ENCODE data around the gene KIF11. TPM values are rescaled to one million over a fixed set of nuclear protein-coding genes. Genes with fewer than 3 reads are reported as not detected.

KIF11 gene
- total RNA-seq, 1 donor from 2014 or later, result 5.7 TPM

DNA sequence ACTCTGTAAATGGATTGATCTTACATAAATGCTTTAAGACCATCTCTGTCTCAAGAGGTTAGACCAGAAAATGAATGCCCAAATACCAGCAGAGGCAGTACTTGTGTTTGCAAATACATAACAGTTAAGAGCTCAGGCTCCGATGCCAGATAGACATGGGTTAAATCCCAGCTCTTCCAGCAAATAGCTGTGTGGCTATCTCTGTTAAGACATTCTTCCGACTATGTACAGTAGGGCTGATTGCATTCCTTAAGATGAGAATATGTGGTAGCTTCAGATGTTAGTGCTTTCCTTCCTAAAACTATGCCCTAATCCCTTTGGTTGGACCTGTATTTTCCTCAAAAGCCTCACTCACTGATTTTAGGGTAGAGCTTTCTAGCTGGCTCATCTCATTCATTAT lies 21.3 kb upstream of the KIF11 start:
- no peak overlapping the region for H3K4me3 ChIP-seq (ENCODE audit: low read depth, low read length)
- no peak for DNase-seq (ENCODE audit: low read depth)

DNA sequence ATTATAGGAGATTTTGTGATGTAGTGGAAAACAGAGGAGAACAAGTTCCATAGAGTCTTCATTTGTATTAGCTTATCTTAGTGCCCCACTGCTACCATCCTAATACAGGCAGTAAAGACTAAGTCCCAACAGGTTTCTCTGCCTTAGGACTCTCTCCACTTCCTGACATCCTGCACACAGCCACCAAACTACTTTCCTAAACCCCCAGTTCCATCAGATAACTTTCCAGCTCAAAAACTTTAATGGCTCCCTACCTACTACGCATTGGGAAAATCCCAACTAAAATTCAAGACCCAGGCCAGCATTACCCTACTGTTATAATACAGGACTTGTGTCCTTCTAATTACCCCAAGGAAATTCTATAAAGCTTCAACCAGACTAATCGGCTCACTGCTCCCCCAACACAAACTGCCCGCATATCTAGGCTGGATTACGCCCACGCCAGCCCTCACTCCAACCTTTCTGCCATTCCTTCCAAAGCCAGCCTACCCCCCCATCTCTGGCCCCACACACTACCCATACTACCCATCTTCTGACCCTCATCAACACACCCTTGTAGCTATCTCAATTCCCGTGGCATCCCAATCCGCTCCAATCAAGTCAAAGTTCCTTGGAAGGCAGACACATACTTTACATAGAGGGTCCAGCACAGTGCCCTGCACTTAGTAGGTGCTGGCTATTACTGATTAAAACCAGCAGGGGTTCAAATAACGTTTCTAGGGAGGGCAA lies 20.4 kb upstream of the KIF11 start:
- TF ChIP-seq, protein P1, sequence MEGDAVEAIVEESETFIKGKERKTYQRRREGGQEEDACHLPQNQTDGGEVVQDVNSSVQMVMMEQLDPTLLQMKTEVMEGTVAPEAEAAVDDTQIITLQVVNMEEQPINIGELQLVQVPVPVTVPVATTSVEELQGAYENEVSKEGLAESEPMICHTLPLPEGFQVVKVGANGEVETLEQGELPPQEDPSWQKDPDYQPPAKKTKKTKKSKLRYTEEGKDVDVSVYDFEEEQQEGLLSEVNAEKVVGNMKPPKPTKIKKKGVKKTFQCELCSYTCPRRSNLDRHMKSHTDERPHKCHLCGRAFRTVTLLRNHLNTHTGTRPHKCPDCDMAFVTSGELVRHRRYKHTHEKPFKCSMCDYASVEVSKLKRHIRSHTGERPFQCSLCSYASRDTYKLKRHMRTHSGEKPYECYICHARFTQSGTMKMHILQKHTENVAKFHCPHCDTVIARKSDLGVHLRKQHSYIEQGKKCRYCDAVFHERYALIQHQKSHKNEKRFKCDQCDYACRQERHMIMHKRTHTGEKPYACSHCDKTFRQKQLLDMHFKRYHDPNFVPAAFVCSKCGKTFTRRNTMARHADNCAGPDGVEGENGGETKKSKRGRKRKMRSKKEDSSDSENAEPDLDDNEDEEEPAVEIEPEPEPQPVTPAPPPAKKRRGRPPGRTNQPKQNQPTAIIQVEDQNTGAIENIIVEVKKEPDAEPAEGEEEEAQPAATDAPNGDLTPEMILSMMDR (IDR thresholded peaks at IDR 0.05; ENCODE audit: insufficient read depth, low read length, poor library complexity, severe bottlenecking), result no peak
- Histone ChIP-seq H3K27me3 (ENCODE audit: control insufficient read depth, insufficient read depth, low read length) (no peaks in the 10 kb centered on the region), H3K36me3 (ENCODE audit: control insufficient read depth, insufficient read depth, low read length) (no peaks in the 10 kb centered on the region), H3K4me3 (ENCODE audit: low read depth, low read length) (peak overlapping the region; percentile 54)
- no peak for DNase-seq (ENCODE audit: low read depth)

More for the DNA sequence above, 21.3 kb upstream of the KIF11 start:
- TF ChIP-seq, protein P1 (IDR thresholded peaks at IDR 0.05; ENCODE audit: insufficient read depth, low read length, poor library complexity, severe bottlenecking), result no peak
- H3K36me3 ChIP-seq (ENCODE audit: control insufficient read depth, insufficient read depth, low read length), result no peaks in the 10 kb centered on the region
- no peaks in the 10 kb centered on the region for H3K27me3 ChIP-seq (ENCODE audit: control insufficient read depth, insufficient read depth, low read length)

DNA sequence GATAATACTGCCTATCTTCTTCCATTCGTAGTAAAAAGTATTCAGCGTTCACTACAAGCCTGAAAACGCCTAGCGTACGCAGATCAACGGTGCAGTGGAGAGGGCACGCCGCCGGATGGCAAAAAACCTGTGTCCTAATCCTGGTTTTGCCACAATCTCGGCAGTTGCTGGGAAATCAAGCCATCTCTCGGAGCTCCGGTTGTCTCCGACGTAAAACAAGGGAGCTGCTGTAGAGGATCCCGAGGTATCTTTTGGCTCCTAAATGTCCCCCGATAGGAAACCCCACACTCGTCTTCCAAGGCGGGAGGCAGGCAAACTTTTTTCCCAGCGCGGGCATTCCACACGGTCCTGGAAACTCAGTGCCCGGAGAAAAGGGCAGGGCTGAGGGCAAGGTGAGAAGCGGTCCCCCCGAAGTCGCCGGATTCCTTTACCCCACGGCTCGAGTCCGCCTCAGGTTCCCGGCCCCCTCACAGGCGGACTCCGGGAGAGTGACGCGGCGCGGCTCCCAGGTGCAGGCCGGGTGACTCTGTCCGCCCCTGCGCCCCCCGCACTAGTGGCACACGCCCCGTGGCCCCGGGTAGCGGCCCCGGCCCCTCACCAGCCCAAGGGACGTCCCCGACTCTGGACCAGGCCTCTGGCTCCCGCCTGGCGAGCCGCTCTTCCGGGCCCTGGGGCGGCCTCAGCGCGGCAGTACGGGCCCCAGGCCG lies 19.7 kb upstream of the KIF11 start:
- H3K4me3 ChIP-seq (ENCODE audit: low read depth, low read length), result peak overlapping the region; percentile 54
- TF ChIP-seq, protein P1 (IDR thresholded peaks at IDR 0.05; ENCODE audit: insufficient read depth, low read length, poor library complexity, severe bottlenecking), result peak; percentile 18
- DNase-seq (ENCODE audit: low read depth), result no peak
- no peaks in the 10 kb centered on the region for H3K36me3 ChIP-seq (ENCODE audit: control insufficient read depth, insufficient read depth, low read length)
- no peaks in the 10 kb centered on the region for H3K27me3 ChIP-seq (ENCODE audit: control insufficient read depth, insufficient read depth, low read length)

DNA sequence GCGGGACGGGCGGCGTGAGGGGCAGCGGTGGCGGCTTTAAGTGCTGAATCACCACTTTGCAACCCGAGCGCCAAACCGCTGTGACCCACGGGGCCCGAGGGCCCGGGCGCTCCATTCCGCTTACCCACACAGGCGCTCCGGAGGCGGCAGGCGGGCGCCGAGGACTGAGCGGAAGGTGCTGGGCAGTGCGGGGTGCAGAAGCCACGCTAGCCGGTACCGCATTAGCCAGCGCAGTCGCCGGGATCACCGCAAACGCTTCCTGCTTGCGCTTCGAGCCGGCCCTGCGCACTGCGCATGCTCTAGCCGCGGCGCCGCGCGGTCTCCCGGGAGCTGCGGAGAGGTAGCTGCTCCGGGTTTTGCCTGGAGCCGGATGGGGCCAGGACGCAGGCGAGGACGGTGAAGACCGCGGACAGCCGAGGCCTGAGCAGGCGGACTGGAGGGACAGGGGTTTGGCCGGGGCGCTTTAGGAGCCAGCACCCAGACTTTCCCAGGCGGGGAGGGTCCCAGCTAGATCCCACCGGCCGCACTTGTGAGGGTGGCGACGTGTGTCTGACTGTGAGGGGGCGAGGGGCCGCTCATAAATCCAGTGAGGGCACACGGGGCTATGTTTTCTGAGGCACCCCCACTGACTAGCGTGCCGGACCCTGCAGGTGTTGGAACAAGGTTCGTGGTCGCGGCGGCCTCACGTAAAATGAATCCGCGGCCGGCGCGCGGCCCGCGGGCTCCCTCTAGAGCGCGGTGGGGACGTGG lies 19.0 kb upstream of the KIF11 start, which contains the start of gene IDE:
TSS of gene IDE (minus strand) at position 296 of the 750 bp plus-strand sequence. CDS start at position 222, 74 bp downstream.
- peak; percentile 37 for DNase-seq (ENCODE audit: low read depth)
- Histone ChIP-seq H3K4me3 (ENCODE audit: low read depth, low read length) (peak within 1 kb of the TSS; percentile 54), H3K36me3 (ENCODE audit: control insufficient read depth, insufficient read depth, low read length) (no peaks in the 10 kb centered on the region), H3K27me3 (ENCODE audit: control insufficient read depth, insufficient read depth, low read length) (no peaks in the 10 kb centered on the region)
- TF ChIP-seq, protein P1 (IDR thresholded peaks at IDR 0.05; ENCODE audit: insufficient read depth, low read length, poor library complexity, severe bottlenecking), result peak; percentile 90

DNA sequence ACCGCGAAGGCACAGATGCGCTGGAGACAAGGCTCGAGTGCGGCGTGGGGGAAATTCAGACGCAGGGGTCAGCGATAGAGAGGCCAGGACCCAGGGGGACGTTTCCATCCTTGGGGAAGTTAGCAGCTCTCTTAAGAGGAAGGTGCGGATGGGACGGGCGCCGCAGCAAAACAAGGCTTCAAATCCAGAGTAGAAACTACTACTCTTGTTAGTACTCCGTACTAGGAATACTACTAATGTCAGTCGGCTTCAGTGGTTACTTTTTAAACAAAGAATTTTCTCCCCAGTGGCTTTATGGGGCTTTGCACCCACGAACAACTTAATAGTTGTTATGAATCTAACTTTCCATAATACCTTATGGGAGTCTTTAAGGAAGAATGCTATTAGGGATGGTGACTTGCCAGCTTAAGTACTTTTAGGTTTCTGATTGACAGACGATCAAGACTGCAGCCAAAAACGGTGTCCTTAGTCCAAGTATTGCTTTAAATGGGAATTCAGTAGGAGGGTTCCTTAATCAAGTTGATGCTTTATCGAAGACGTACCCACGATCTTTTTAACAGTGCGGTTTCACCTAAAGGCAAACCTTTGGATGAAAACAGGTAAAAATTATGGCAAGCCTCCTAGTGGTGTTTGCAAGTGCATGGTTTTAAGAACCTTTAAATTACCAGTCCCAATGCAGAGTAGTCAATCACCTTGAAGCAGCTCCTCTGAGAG lies 18.2 kb upstream of the KIF11 start:
- Histone ChIP-seq H3K4me3 (ENCODE audit: low read depth, low read length) (peak overlapping the region; percentile 54), H3K36me3 (ENCODE audit: control insufficient read depth, insufficient read depth, low read length) (no peaks in the 10 kb centered on the region), H3K27me3 (ENCODE audit: control insufficient read depth, insufficient read depth, low read length) (no peaks in the 10 kb centered on the region)
- TF ChIP-seq, protein P1 (IDR thresholded peaks at IDR 0.05; ENCODE audit: insufficient read depth, low read length, poor library complexity, severe bottlenecking), result peak; percentile 25
- no peak for DNase-seq (ENCODE audit: low read depth)
